Measurements from ENCODE around the gene ZBTB12.

Gene ZBTB12

DNA sequence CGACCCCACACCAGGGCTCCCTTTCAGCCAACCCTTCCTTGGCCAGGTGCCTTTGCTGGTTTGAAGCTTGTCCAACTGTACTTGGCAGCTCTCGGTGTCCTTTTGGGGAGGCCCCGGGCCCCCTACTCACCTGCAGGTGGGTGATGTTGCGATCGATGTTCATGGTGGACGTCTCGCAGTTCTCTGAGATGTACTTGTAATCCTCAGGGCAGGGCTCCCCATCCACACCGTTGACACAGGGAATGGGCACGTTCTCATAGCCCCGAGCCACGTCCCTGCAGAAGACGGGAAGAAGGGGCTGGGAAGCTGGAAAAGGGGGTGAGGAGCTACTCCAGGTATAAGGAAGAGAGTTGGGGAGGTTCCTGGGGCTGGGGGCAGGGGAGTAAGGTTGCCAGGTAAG, 18.2 kb downstream of the ZBTB12 start:
- H2AFZ ChIP-seq (ENCODE audit: low read depth) = no peak overlapping the region
- TF ChIP-seq, protein P1, sequence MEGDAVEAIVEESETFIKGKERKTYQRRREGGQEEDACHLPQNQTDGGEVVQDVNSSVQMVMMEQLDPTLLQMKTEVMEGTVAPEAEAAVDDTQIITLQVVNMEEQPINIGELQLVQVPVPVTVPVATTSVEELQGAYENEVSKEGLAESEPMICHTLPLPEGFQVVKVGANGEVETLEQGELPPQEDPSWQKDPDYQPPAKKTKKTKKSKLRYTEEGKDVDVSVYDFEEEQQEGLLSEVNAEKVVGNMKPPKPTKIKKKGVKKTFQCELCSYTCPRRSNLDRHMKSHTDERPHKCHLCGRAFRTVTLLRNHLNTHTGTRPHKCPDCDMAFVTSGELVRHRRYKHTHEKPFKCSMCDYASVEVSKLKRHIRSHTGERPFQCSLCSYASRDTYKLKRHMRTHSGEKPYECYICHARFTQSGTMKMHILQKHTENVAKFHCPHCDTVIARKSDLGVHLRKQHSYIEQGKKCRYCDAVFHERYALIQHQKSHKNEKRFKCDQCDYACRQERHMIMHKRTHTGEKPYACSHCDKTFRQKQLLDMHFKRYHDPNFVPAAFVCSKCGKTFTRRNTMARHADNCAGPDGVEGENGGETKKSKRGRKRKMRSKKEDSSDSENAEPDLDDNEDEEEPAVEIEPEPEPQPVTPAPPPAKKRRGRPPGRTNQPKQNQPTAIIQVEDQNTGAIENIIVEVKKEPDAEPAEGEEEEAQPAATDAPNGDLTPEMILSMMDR (conservative IDR thresholded peaks at IDR 0.05; ENCODE audit: low read depth, low read length) = no peak
- H3K27me3 ChIP-seq (ENCODE audit: insufficient read depth, low read depth) = no peaks in the 10 kb centered on the region
- no peaks in the 10 kb centered on the region for H3K36me3 ChIP-seq (ENCODE audit: insufficient read depth)
- H3K9ac ChIP-seq = no peak overlapping the region
- no peak overlapping the region for H3K4me3 ChIP-seq (IDR thresholded peaks at IDR 0.05; ENCODE audit: insufficient read depth, low read depth, low read length)
- H3K4me2 ChIP-seq = no peak overlapping the region
- no peaks in the 10 kb centered on the region for H4K20me1 ChIP-seq (ENCODE audit: insufficient read depth)
- H3K79me2 ChIP-seq (ENCODE audit: insufficient read depth, low read depth) = no peaks in the 10 kb centered on the region
- H3K27ac ChIP-seq = no peak overlapping the region
- H3K4me1 ChIP-seq (ENCODE audit: low read depth, poor library complexity, severe bottlenecking) = peaks cover 12% of the 10 kb centered on the region

DNA sequence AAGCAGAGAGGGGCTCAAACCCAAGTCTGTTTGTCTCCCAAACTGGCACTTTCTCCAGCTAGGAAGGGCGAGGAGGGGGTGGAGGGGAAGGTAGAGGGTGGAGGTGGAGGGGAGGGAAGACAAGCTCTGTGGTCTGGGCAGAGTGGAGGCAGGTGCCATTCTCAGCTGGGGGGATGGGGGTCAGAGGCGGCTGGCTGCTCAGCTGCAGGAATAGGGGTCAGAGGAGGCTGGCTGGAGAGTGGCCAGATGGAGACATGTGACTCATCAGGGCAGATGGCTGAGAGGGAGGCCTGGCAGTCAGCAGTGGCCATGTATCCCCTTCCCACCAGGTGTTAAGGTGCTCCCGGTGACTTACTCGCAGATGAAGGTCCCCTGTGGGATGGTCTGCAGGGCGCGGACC, 19.5 kb downstream of the ZBTB12 start:
- no peaks in the 10 kb centered on the region for H3K36me3 ChIP-seq (ENCODE audit: insufficient read depth)
- H3K27me3 ChIP-seq (ENCODE audit: insufficient read depth, low read depth) = no peaks in the 10 kb centered on the region
- TF ChIP-seq, protein P1 (conservative IDR thresholded peaks at IDR 0.05; ENCODE audit: low read depth, low read length) = no peak

DNA sequence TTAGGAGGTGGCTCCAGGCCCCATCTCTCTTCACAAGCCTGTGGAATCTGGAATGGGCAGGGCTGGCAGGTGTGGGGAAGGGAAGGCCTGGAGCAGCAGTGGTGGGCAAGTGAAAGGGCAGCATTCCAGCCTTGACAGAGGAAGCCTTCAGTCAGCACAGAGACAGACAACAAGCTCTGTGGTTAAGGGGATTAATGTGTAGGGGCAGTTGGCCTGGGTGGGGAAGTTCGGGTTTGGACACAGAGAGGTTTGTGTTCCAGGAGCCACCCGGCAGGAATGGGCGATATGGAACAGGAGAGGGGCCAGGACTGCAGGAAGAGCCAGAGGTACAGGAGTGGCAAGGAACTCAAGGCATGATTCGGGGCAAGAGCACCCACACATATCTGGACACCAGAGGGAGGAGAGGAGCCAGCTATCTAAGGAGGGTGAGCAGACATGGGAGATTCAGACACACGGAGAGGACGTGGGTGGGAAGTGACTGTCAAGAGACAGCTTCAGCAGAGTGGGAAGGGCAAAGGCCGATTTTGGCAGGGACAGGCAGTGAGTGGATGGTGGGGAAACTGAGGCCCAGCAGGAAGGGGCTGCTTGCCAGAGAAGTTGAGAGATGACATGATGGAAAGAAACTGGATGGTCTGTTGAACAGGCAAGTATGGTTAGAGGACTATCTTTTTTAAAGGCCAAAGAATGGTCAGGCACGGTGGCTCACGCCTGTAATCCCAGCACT, 20.6 kb downstream of the ZBTB12 start:
- Histone ChIP-seq H3K4me2 (no peak overlapping the region), H3K27me3 (ENCODE audit: insufficient read depth, low read depth) (no peaks in the 10 kb centered on the region), H3K9ac (no peak overlapping the region), H3K27ac (no peak overlapping the region), H2AFZ (ENCODE audit: low read depth) (no peak overlapping the region), H3K79me2 (ENCODE audit: insufficient read depth, low read depth) (no peaks in the 10 kb centered on the region), H3K36me3 (ENCODE audit: insufficient read depth) (no peaks in the 10 kb centered on the region), H4K20me1 (ENCODE audit: insufficient read depth) (no peaks in the 10 kb centered on the region), H3K4me1 (ENCODE audit: low read depth, poor library complexity, severe bottlenecking) (peaks cover 12% of the 10 kb centered on the region), H3K4me3 (IDR thresholded peaks at IDR 0.05; ENCODE audit: insufficient read depth, low read depth, low read length) (no peak overlapping the region)
- TF ChIP-seq, protein P1 (conservative IDR thresholded peaks at IDR 0.05; ENCODE audit: low read depth, low read length) = no peak

More for the DNA sequence above, 19.5 kb downstream of the ZBTB12 start:
- Histone ChIP-seq H2AFZ (ENCODE audit: low read depth) (no peak overlapping the region), H3K4me2 (no peak overlapping the region), H3K4me1 (ENCODE audit: low read depth, poor library complexity, severe bottlenecking) (peaks cover 12% of the 10 kb centered on the region), H3K4me3 (IDR thresholded peaks at IDR 0.05; ENCODE audit: insufficient read depth, low read depth, low read length) (no peak overlapping the region), H3K27ac (no peak overlapping the region), H3K9ac (no peak overlapping the region), H3K79me2 (ENCODE audit: insufficient read depth, low read depth) (no peaks in the 10 kb centered on the region), H4K20me1 (ENCODE audit: insufficient read depth) (no peaks in the 10 kb centered on the region)

DNA sequence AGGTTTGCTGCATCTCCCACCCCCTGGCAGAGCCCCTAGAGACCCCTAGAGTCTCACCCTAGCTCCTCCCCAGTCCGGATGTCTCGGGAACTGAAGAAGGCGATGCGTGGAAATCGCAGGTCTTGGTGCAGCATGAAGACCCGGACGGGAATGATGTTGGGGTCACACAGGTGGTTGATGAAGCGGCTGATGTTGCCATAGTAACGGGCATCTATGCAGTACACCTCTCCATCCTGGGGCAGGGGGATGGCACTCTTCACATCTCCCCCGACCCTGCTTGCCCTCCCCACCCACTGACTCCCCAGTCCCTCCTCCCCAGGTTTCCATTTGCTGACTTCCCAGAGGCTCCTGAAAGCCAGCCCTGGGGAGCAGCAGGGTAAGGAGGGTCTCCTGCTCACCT, 21.3 kb downstream of the ZBTB12 start:
- Histone ChIP-seq H3K4me2 (no peak overlapping the region), H3K9ac (no peak overlapping the region), H3K4me1 (ENCODE audit: low read depth, poor library complexity, severe bottlenecking) (peaks cover 16% of the 10 kb centered on the region), H3K36me3 (ENCODE audit: insufficient read depth) (no peaks in the 10 kb centered on the region), H3K79me2 (ENCODE audit: insufficient read depth, low read depth) (no peaks in the 10 kb centered on the region), H2AFZ (ENCODE audit: low read depth) (no peak overlapping the region), H3K27ac (no peak overlapping the region), H4K20me1 (ENCODE audit: insufficient read depth) (no peaks in the 10 kb centered on the region), H3K27me3 (ENCODE audit: insufficient read depth, low read depth) (no peaks in the 10 kb centered on the region), H3K4me3 (IDR thresholded peaks at IDR 0.05; ENCODE audit: insufficient read depth, low read depth, low read length) (no peak overlapping the region)
- TF ChIP-seq, protein P1 (conservative IDR thresholded peaks at IDR 0.05; ENCODE audit: low read depth, low read length) = no peak

All from KMS-11 (cell line).